HepG2 (cell line): ENCODE data around the gene PRICKLE3. TPM values are rescaled to one million over a fixed set of nuclear protein-coding genes. Genes with fewer than 3 reads are reported as not detected.

Experiments
- EHMT2 ChIP-seq: fragments of 200-600 bp; sonication (generic); IDR thresholded peaks from 2 replicates; pipeline ENCODE4 v1.7.0; 2017; ENCODE audit warnings: antibody characterized with exemption, low read depth, low read length, borderline replicate concordance
- ERF ChIP-seq: IDR thresholded peaks from 2 replicates; pipeline ENCODE4 v1.6.1; 2018; ENCODE audit warnings: missing biosample characterization, missing genetic modification reagents
- GATAD1 ChIP-seq: IDR thresholded peaks from 2 replicates; pipeline ENCODE4 v1.6.1; 2016; ENCODE audit warnings: missing genetic modification reagents, missing compliant biosample characterization
- KLF13 ChIP-seq: sonication (generic); formaldehyde crosslinking; IDR thresholded peaks from 2 replicates; pipeline ENCODE4 v1.4.0; 2020; ENCODE audit warnings: mild to moderate bottlenecking, missing genetic modification reagents
- MATR3 ChIP-seq: sonication (generic); formaldehyde crosslinking; IDR thresholded peaks from 2 replicates; pipeline ENCODE4 v1.4.0; 2020; ENCODE audit warnings: missing genetic modification reagents
- MED8 ChIP-seq: sonication (generic); formaldehyde crosslinking; IDR thresholded peaks from 2 replicates; pipeline ENCODE4 v1.8.1; 2023; ENCODE audit warnings: mild to moderate bottlenecking, missing genetic modification reagents; ENCODE audit not compliant: insufficient replicate concordance
- NFKBIZ ChIP-seq: IDR thresholded peaks from 2 replicates; pipeline ENCODE4 v1.6.1; 2018; ENCODE audit warnings: missing genetic modification reagents, missing compliant biosample characterization
- PRDM4 ChIP-seq: sonication (generic); formaldehyde crosslinking; IDR thresholded peaks from 2 replicates; pipeline ENCODE4 v1.9.0; 2021; ENCODE audit warnings: missing genetic modification reagents, borderline replicate concordance
- PREB ChIP-seq: sonication (generic); formaldehyde crosslinking; IDR thresholded peaks from 2 replicates; pipeline ENCODE4 v1.4.0; 2020; ENCODE audit warnings: missing genetic modification reagents
- RBAK ChIP-seq: sonication (generic); formaldehyde crosslinking; IDR thresholded peaks from 2 replicates; pipeline ENCODE4 v1.5.1; 2020; ENCODE audit warnings: mild to moderate bottlenecking, missing genetic modification reagents
- SKIL ChIP-seq: sonication (generic); formaldehyde crosslinking; IDR thresholded peaks from 2 replicates; pipeline ENCODE4 v1.8.0; 2022; ENCODE audit warnings: missing genetic modification reagents, mild to moderate bottlenecking, moderate library complexity, borderline replicate concordance
- SOX6 ChIP-seq, 2 experiments: fragments of 450-650 bp in 1 of 2; sonication (generic) in 1 of 2; formaldehyde crosslinking in 1 of 2; IDR thresholded peaks; 2 replicates each; pipeline versions ENCODE4 v1.4.0 to v1.6.1; 2017 to 2020; ENCODE audit warnings: antibody characterized with exemption in 1 of 2, mild to moderate bottlenecking in 1 of 2, missing genetic modification reagents in 1 of 2
- TCF7 ChIP-seq: sonication (generic); IDR thresholded peaks from 2 replicates; pipeline ENCODE4 v1.6.1; 2016; ENCODE audit warnings: antibody characterized with exemption, low read depth
- ZBED4 ChIP-seq: sonication (generic); formaldehyde crosslinking; IDR thresholded peaks from 2 replicates; pipeline ENCODE4 v1.4.0; 2020; ENCODE audit warnings: missing genetic modification reagents, borderline replicate concordance
- ZFYVE20 ChIP-seq: sonication (generic); formaldehyde crosslinking; IDR thresholded peaks from 2 replicates; pipeline ENCODE4 v1.8.0; 2023; ENCODE audit warnings: low read depth, mild to moderate bottlenecking, moderate library complexity, missing genetic modification reagents, borderline replicate concordance
- ZNF101 ChIP-seq: sonication (generic); formaldehyde crosslinking; IDR thresholded peaks from 2 replicates; pipeline ENCODE4 v1.4.0; 2020; ENCODE audit warnings: mild to moderate bottlenecking, low read depth, missing genetic modification reagents, borderline replicate concordance
- ZNF264 ChIP-seq: sonication (generic); formaldehyde crosslinking; IDR thresholded peaks from 2 replicates; pipeline ENCODE4 v1.4.0; 2020; ENCODE audit warnings: missing genetic modification reagents
- ZNF510 ChIP-seq: sonication (generic); formaldehyde crosslinking; IDR thresholded peaks from 2 replicates; pipeline ENCODE4 v1.4.0; 2020; ENCODE audit warnings: low read depth, mild to moderate bottlenecking, missing genetic modification reagents
- ZNF841 ChIP-seq: sonication (generic); formaldehyde crosslinking; IDR thresholded peaks from 2 replicates; pipeline ENCODE4 v1.8.1; 2023; ENCODE audit warnings: missing genetic modification reagents, borderline replicate concordance
- polyA plus RNA-seq, 8 experiments: library from polyadenylated mRNA; depleted of rRNA in 3 of 8; stranded (reverse) in 7 of 8; unstranded in 1 of 8; fragments of >200 nt; fragmentation: Illumina TruSeq in 4 of 8; extraction: Trizol in 4 of 8; gene quantifications; 2 replicates each; pipeline versions ENCODE4 v1.2.1 to v1.2.3, GENCODE V29; 2011 to 2016; ENCODE audit warnings: low read depth in 4 of 8, missing spikeins in 1 of 8, mixed read lengths in 1 of 8; ENCODE audit not compliant: insufficient read depth in 1 of 8
- total RNA-seq, 5 experiments: library from RNA; depleted of rRNA; stranded (reverse); fragments of >200 nt; fragmentation: Illumina TruSeq; extraction: Trizol; gene quantifications; 2 replicates each; pipeline ENCODE4 v1.2.3, GENCODE V29; 2016; ENCODE audit warnings: low read depth in 1 of 5

The PRICKLE3 gene
- total and polyA plus RNA-seq, 2 of the 13 experiments (the other 11 are each of a cell fraction or from before 2014, with no cell fraction given): 2.6 TPM

- peak; percentile 71; the same call in 1 of the 2 replicates for TF ChIP-seq ZBED4 (CRISPR knock-in tag)
- TF ChIP-seq ZNF101 (CRISPR knock-in tag): no peak
- TF ChIP-seq KLF13 (CRISPR knock-in tag): no peak
- TF ChIP-seq PREB: no peak
- TF ChIP-seq ERF: peak; percentile 92
- no peak for TF ChIP-seq TCF7
- TF ChIP-seq ZNF264: peak; percentile 44; the same call in 1 of the 2 replicates
- peak; percentile 60; the same call in 1 of the 2 replicates for TF ChIP-seq GATAD1 (CRISPR knock-in tag)
- no peak for TF ChIP-seq ZFYVE20 (CRISPR knock-in tag)
- no peak for TF ChIP-seq RBAK (CRISPR knock-in tag)
- TF ChIP-seq EHMT2: no peak
- 0 out of 2 replicates have a peak, but pooled peaks have one; percentile 54 for TF ChIP-seq NFKBIZ (CRISPR knock-in tag)
- no peak for TF ChIP-seq MATR3 (CRISPR knock-in tag)
- no peak for TF ChIP-seq MED8 (CRISPR knock-in tag)
- TF ChIP-seq ZNF841: no peak
- TF ChIP-seq PRDM4 (CRISPR knock-in tag): no peak
- peak; percentile 68; the same call in 1 of the 2 replicates for TF ChIP-seq ZNF510
- TF ChIP-seq SKIL (CRISPR knock-in tag): no peak; the same call in 1 of the 2 replicates
- TF ChIP-seq SOX6 (IDR thresholded peaks at IDR 0.05): no peak
- TF ChIP-seq SOX6 (CRISPR knock-in tag; IDR thresholded peaks at IDR 0.05): no peak
Observed at GRCh38 chrX:49199906-49200771, 14.0 kb upstream of the PRICKLE3 start, which contains the start of gene SYP (continued).
